ENCODE results near the gene NECAB3. TPM values are rescaled to one million over a fixed set of nuclear protein-coding genes. Genes with fewer than 3 reads are reported as not detected.
A peak's percentile ranks its signal among the peaks of the same experiment; 100 is the strongest.

The NECAB3 gene
- total and polyA plus RNA-seq, 2 of the 13 experiments (the other 11 are each of a cell fraction or from before 2014, with no cell fraction given): 61.5 to 65.5 TPM

- TF ChIP-seq, protein P1, sequence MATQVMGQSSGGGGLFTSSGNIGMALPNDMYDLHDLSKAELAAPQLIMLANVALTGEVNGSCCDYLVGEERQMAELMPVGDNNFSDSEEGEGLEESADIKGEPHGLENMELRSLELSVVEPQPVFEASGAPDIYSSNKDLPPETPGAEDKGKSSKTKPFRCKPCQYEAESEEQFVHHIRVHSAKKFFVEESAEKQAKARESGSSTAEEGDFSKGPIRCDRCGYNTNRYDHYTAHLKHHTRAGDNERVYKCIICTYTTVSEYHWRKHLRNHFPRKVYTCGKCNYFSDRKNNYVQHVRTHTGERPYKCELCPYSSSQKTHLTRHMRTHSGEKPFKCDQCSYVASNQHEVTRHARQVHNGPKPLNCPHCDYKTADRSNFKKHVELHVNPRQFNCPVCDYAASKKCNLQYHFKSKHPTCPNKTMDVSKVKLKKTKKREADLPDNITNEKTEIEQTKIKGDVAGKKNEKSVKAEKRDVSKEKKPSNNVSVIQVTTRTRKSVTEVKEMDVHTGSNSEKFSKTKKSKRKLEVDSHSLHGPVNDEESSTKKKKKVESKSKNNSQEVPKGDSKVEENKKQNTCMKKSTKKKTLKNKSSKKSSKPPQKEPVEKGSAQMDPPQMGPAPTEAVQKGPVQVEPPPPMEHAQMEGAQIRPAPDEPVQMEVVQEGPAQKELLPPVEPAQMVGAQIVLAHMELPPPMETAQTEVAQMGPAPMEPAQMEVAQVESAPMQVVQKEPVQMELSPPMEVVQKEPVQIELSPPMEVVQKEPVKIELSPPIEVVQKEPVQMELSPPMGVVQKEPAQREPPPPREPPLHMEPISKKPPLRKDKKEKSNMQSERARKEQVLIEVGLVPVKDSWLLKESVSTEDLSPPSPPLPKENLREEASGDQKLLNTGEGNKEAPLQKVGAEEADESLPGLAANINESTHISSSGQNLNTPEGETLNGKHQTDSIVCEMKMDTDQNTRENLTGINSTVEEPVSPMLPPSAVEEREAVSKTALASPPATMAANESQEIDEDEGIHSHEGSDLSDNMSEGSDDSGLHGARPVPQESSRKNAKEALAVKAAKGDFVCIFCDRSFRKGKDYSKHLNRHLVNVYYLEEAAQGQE (IDR thresholded peaks at IDR 0.05; ENCODE audit: borderline replicate concordance in 1 of 2, low read depth in 1 of 2, low read length in 2 of 2): no peak
- TF ChIP-seq HMG20B (CRISPR knock-in tag; conservative IDR thresholded peaks at IDR 0.05) (no peak), ZNF292 (CRISPR knock-in tag; IDR thresholded peaks at IDR 0.05; ENCODE audit: borderline replicate concordance, low read depth) (no peak), NFKB2 (CRISPR knock-in tag; IDR thresholded peaks at IDR 0.05; ENCODE audit: borderline replicate concordance) (no peak), SP4 (CRISPR knock-in tag; IDR thresholded peaks at IDR 0.05) (no peak), EEA1 (CRISPR knock-in tag; IDR thresholded peaks at IDR 0.05; ENCODE audit: borderline replicate concordance) (0 out of 2 replicates have a peak, but pooled peaks have one; percentile 49), ZNF761 (CRISPR knock-in tag; conservative IDR thresholded peaks at IDR 0.05) (no peak), ZNF713 (CRISPR knock-in tag; IDR thresholded peaks at IDR 0.05) (no peak), FOXC1 (CRISPR knock-in tag; IDR thresholded peaks at IDR 0.05; ENCODE audit: borderline replicate concordance) (no peak), ATRX (CRISPR knock-in tag; IDR thresholded peaks at IDR 0.05; ENCODE audit: borderline replicate concordance) (no peak), DDIT3 (CRISPR knock-in tag; IDR thresholded peaks at IDR 0.05) (no peak), KLF16 (CRISPR knock-in tag; IDR thresholded peaks at IDR 0.05) (no peak), ATF6 (CRISPR knock-in tag; conservative IDR thresholded peaks at IDR 0.05) (no peak), TBP (CRISPR knock-in tag; IDR thresholded peaks at IDR 0.05) (no peak), ZNF558 (CRISPR knock-in tag; IDR thresholded peaks at IDR 0.05; ENCODE audit: borderline replicate concordance) (no peak), DMTF1 (CRISPR knock-in tag; IDR thresholded peaks at IDR 0.05) (no peak)
- TF ChIP-seq, protein P2, sequence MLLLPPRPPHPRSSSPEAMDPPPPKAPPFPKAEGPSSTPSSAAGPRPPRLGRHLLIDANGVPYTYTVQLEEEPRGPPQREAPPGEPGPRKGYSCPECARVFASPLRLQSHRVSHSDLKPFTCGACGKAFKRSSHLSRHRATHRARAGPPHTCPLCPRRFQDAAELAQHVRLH (CRISPR knock-in tag; IDR thresholded peaks at IDR 0.05; ENCODE audit: borderline replicate concordance, low read depth): no peak
- TF ChIP-seq, protein P3, sequence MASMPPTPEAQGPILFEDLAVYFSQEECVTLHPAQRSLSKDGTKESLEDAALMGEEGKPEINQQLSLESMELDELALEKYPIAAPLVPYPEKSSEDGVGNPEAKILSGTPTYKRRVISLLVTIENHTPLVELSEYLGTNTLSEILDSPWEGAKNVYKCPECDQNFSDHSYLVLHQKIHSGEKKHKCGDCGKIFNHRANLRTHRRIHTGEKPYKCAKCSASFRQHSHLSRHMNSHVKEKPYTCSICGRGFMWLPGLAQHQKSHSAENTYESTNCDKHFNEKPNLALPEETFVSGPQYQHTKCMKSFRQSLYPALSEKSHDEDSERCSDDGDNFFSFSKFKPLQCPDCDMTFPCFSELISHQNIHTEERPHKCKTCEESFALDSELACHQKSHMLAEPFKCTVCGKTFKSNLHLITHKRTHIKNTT (CRISPR knock-in tag; IDR thresholded peaks at IDR 0.05): no peak
Measured at GRCh38 chr20:33687993-33688937, 14.0 kb upstream of the NECAB3 start (continued).
